ENCODE results near the gene CELF5. TPM values are rescaled to one million over a fixed set of nuclear protein-coding genes. Genes with fewer than 3 reads are reported as not detected.
"Not testable (repeated sequence)": the region's sequence is repeated elsewhere in the genome, so short reads cannot be mapped to it uniquely, and the experiment has no call there.

The CELF5 gene
- total RNA-seq, 4 donors from 2014 or later, result 0.28 to 0.73 TPM; not detected in 2

- Histone ChIP-seq H3K4me1 (no peaks in the 10 kb centered on the region), H3K36me3 (no peaks in the 10 kb centered on the region), H3K9me3 (no peaks in the 10 kb centered on the region), H3K4me3 (no peak overlapping the region), H3K27ac (no peak overlapping the region), H3K27me3 (no peaks in the 10 kb centered on the region)
- no peak for TF ChIP-seq CTCF (IDR thresholded peaks at IDR 0.05)
- TF ChIP-seq POLR2A (IDR thresholded peaks at IDR 0.05), result no peak
- intact Hi-C loops (cut with DNase I; ENCODE audit: low total_unique reads), result no loop called here
- no peak for DNase-seq
Measured at GRCh38 chr19:3213159-3213558, 11.3 kb upstream of the CELF5 start.

- no peak for DNase-seq
- TF ChIP-seq POLR2A (IDR thresholded peaks at IDR 0.05) (no peak), CTCF (IDR thresholded peaks at IDR 0.05) (no peak)
- intact Hi-C loops (cut with DNase I; ENCODE audit: low total_unique reads), result no loop called here
- Histone ChIP-seq H3K4me3 (no peak overlapping the region), H3K36me3 (no peaks in the 10 kb centered on the region), H3K27me3 (no peaks in the 10 kb centered on the region), H3K27ac (no peak overlapping the region), H3K4me1 (no peaks in the 10 kb centered on the region), H3K9me3 (no peaks in the 10 kb centered on the region)
Measured at GRCh38 chr19:3216874-3217273, 7.6 kb upstream of the CELF5 start.

- H3K9me3 ChIP-seq, result no peaks in the 10 kb centered on the region
- intact Hi-C loops (cut with DNase I; ENCODE audit: low total_unique reads), result no loop called here
- H3K4me1 ChIP-seq, result no peaks in the 10 kb centered on the region
- TF ChIP-seq POLR2A (IDR thresholded peaks at IDR 0.05) (no peak), CTCF (IDR thresholded peaks at IDR 0.05) (no peak)
- H3K27me3 ChIP-seq, result peaks cover 4 to 9% of the 10 kb centered on the region in 2 donors
- no peaks in the 10 kb centered on the region for H3K36me3 ChIP-seq
- DNase-seq, result no peak
- H3K27ac ChIP-seq, result no peak overlapping the region
- no peak overlapping the region for H3K4me3 ChIP-seq
Measured at GRCh38 chr19:3220576-3220975, 3.9 kb upstream of the CELF5 start.

- intact Hi-C loops (cut with DNase I; ENCODE audit: low total_unique reads); H3K36me3 ChIP-seq; DNase-seq; H3K4me3 ChIP-seq; H3K4me1 ChIP-seq; H3K9me3 ChIP-seq; H3K27ac ChIP-seq: not testable (repeated sequence)
- peaks cover 6 to 11% of the 10 kb centered on the region in 2 donors for H3K27me3 ChIP-seq
Measured at GRCh38 chr19:3221576-3221975, 2.9 kb upstream of the CELF5 start.

GRCh38 chr19:3222709-3223108 lies 1.8 kb upstream of the CELF5 start:
- intact Hi-C loops (cut with DNase I; ENCODE audit: low total_unique reads), result no loop called here
- Histone ChIP-seq H3K9me3 (no peaks in the 10 kb centered on the region), H3K4me3 (no peak overlapping the region), H3K27me3 (peaks cover 6 to 11% of the 10 kb centered on the region in 2 donors), H3K4me1 (no peaks in the 10 kb centered on the region), H3K27ac (no peak overlapping the region), H3K36me3 (no peaks in the 10 kb centered on the region)
- TF ChIP-seq CTCF (IDR thresholded peaks at IDR 0.05), result no peak
- TF ChIP-seq POLR2A (IDR thresholded peaks at IDR 0.05), result no peak
- DNase-seq, result no peak

GRCh38 chr19:3225169-3225485 lies 666 bp downstream of the CELF5 start:
- TF ChIP-seq POLR2A (IDR thresholded peaks at IDR 0.05), result no peak
- TF ChIP-seq CTCF (IDR thresholded peaks at IDR 0.05), result no peak
- H3K9me3 ChIP-seq, result no peaks in the 10 kb centered on the region
- no peaks in the 10 kb centered on the region for H3K36me3 ChIP-seq
- peaks cover 6 to 11% of the 10 kb centered on the region in 2 donors for H3K27me3 ChIP-seq
- no peak overlapping the region for H3K27ac ChIP-seq
- intact Hi-C loops (cut with DNase I; ENCODE audit: low total_unique reads), result no loop called here
- no peak overlapping the region for H3K4me3 ChIP-seq
- H3K4me1 ChIP-seq, result no peaks in the 10 kb centered on the region
- no peak for DNase-seq
